DND-41 (cell line): Measurements from ENCODE around the gene SLC38A7.

Experiments
- ATAC-seq: fragments of 200-7000 bp; cut with Tn5 transposase; 3 replicates; pipeline ENCODE4 v1.9.1; 2021; ENCODE audit warnings: low read depth; ENCODE audit not compliant: insufficient read depth
- DNase-seq: peaks from one replicate; pipeline ENCODE4 v3.0.0-alpha.2; 2020
- H2AFZ ChIP-seq: 2 replicates; pipeline ENCODE4 v1.6.0; 2012; ENCODE audit warnings: low read depth, low read length
- H3K27ac ChIP-seq: 2 replicates; pipeline ENCODE4 v1.5.1; 2012; ENCODE audit warnings: low read length, inconsistent platforms
- H3K27me3 ChIP-seq: fragments of 200-600 bp; sonication (generic); 2 replicates; pipeline ENCODE4 v1.6.0; 2012; ENCODE audit warnings: low read length, mild to moderate bottlenecking, inconsistent platforms; ENCODE audit not compliant: insufficient read depth, poor library complexity
- H3K36me3 ChIP-seq: 2 replicates; pipeline ENCODE4 v1.5.1; 2012; ENCODE audit warnings: low read length, inconsistent platforms; ENCODE audit not compliant: insufficient read depth
- H3K4me1 ChIP-seq: 2 replicates; pipeline ENCODE4 v1.5.1; 2012; ENCODE audit warnings: mild to moderate bottlenecking, low read length; ENCODE audit not compliant: insufficient read depth
- H3K4me2 ChIP-seq: 2 replicates; pipeline ENCODE4 v1.6.0; 2012; ENCODE audit warnings: mild to moderate bottlenecking, moderate library complexity, low read length, inconsistent platforms; ENCODE audit not compliant: insufficient read depth
- H3K4me3 ChIP-seq, 2 experiments: fragments of 200-600 bp in 1 of 2; shearing (Covaris generic) in 1 of 2; 2 replicates each; pipeline ENCODE4 v1.5.1; 2012 to 2016; ENCODE audit warnings: inconsistent platforms in 2 of 2, low read length in 2 of 2, mild to moderate bottlenecking in 2 of 2, low read depth in 1 of 2, moderate library complexity in 1 of 2
- H3K79me2 ChIP-seq: 2 replicates; pipeline ENCODE4 v1.6.0; 2012; ENCODE audit warnings: low read length, inconsistent platforms; ENCODE audit not compliant: insufficient read depth
- H3K9ac ChIP-seq: 2 replicates; pipeline ENCODE4 v1.6.0; 2012; ENCODE audit warnings: low read depth, mild to moderate bottlenecking, inconsistent platforms, low read length, moderate library complexity
- H3K9me3 ChIP-seq: 2 replicates; pipeline ENCODE4 v1.5.1; 2012; ENCODE audit warnings: low read length, moderate library complexity, mild to moderate bottlenecking, inconsistent platforms; ENCODE audit not compliant: insufficient read depth, severe bottlenecking
- H4K20me1 ChIP-seq: 2 replicates; pipeline ENCODE4 v1.6.0; 2012; ENCODE audit warnings: low read length; ENCODE audit not compliant: insufficient read depth
- CTCF ChIP-seq: IDR thresholded peaks from 2 replicates; pipeline ENCODE4 v1.5.1; 2012; ENCODE audit warnings: borderline replicate concordance, low read length, moderate library complexity, mild to moderate bottlenecking; ENCODE audit not compliant: poor library complexity, severe bottlenecking; ENCODE audit errors: extremely low read depth
- EZH2 ChIP-seq: IDR thresholded peaks from 3 replicates; pipeline ENCODE4 v1.6.1; 2012; ENCODE audit warnings: borderline replicate concordance, low read depth, mild to moderate bottlenecking, moderate library complexity, low read length, inconsistent platforms; ENCODE audit not compliant: severe bottlenecking

Gene SLC38A7

GRCh38 chr16:58634265-58634802, 50.2 kb downstream of the SLC38A7 start:
- H3K4me1 ChIP-seq: peaks cover 9% of the 10 kb centered on the region
- no peak for TF ChIP-seq CTCF
- no peak for TF ChIP-seq EZH2
- ATAC-seq (no peak), DNase-seq (no peak)
- no peak overlapping the region for H3K27ac ChIP-seq
- H3K27me3 ChIP-seq: no peaks in the 10 kb centered on the region
- no peaks in the 10 kb centered on the region for H3K9me3 ChIP-seq
- no peaks in the 10 kb centered on the region for H4K20me1 ChIP-seq
- no peak overlapping the region for H2AFZ ChIP-seq
- no peak overlapping the region for H3K4me3 ChIP-seq
- no peak overlapping the region for H3K9ac ChIP-seq
- peaks cover 2% of the 10 kb centered on the region; the same call in 1 of the 2 replicates for H3K36me3 ChIP-seq
- peaks cover 3% of the 10 kb centered on the region for H3K79me2 ChIP-seq
- no peak overlapping the region for H3K4me2 ChIP-seq

DNA sequence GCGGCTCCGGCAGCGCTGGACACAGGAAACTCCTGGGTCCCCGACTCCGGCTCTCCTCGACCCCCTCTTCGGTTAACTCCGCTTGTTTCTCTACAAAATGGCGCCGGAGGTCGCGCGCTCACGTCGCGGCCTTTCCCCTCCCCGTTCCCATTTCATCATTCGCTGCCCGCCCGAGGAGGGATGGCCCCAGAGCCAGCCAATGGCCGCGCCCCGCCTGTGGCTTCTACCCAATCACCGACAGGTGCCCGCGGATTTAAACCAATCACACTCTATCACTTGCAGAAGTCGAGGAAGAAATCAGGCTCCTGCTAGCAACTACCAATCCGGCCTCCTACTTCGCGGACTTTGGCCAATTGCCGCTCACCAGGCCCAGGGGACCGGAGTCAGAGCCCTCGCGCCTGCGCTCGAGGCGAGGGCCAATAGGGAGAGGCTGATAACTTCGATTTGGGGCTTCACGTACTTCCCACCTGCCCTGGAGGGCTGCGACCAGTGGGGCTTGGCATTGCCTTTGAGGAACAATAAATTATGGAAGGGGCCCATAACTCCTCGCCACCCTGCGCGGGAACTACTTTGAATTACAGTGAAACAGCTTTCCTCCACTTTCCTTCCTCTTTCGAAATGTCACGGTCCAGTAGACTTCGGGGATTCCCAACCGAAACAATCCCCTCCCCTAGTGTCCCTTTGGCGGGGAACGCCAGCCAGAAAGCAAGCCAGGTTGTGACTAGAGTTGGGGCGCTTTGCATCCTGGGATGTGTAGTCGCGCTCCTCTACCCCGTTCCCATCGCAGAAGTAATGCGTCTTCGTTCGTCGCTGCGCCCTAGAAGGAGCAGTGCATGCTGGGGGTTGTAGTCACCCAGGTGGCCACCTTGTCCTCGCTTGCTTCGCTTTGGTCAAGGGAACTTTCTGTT, 54.6 kb downstream of the SLC38A7 start, which contains the start of gene CNOT1:
Gene CNOT1, minus strand, starts transcription at position 94 of the 908 bp plus-strand sequence. CDS start 30,489 bp downstream, outside the sequence.
- no peak for TF ChIP-seq CTCF
- TF ChIP-seq EZH2: peak; percentile 93
- peak; percentile 87 for ATAC-seq
- H3K27ac ChIP-seq: peak within 1 kb of the TSS; percentile 99

GRCh38 chr16:58628845-58629732, 55.5 kb downstream of the SLC38A7 start:
- DNase-seq (peak; percentile 67), ATAC-seq (peak; percentile 7)
- Histone ChIP-seq H3K36me3 (peaks cover 29% of the 10 kb centered on the region), H3K4me2 (peak overlapping the region; percentile 62), H3K79me2 (peaks cover 56% of the 10 kb centered on the region), H3K9me3 (no peaks in the 10 kb centered on the region), H3K4me3 (peak overlapping the region; percentile 80 to 90), H3K27ac (peak overlapping the region; percentile 97), H3K4me1 (peaks cover 28% of the 10 kb centered on the region), H3K9ac (peak overlapping the region; percentile 97), H2AFZ (peak overlapping the region; percentile 88), H4K20me1 (peaks cover 45% of the 10 kb centered on the region), H3K27me3 (no peaks in the 10 kb centered on the region)
- no peak for TF ChIP-seq CTCF

More for the DNA sequence above, 54.6 kb downstream of the SLC38A7 start, which contains the start of gene CNOT1:
- Histone ChIP-seq H3K9ac (peak within 1 kb of the TSS; percentile 97), H4K20me1 (peaks cover 36% of the 10 kb centered on the region), H2AFZ (peak within 1 kb of the TSS; percentile 88), H3K79me2 (peaks cover 47% of the 10 kb centered on the region), H3K4me2 (peak within 1 kb of the TSS; percentile 81), H3K36me3 (peaks cover 20% of the 10 kb centered on the region), H3K4me1 (peaks cover 28% of the 10 kb centered on the region), H3K9me3 (no peaks in the 10 kb centered on the region), H3K4me3 (peak within 1 kb of the TSS; percentile 80 to 90), H3K27me3 (no peaks in the 10 kb centered on the region)
- DNase-seq: peak; percentile 99
